Motor neuron (in vitro differentiated cells): ENCODE results near the gene SRSF4. TPM values are rescaled to one million over a fixed set of nuclear protein-coding genes. Genes with fewer than 3 reads are reported as not detected.
A peak's percentile ranks its signal among the peaks of the same experiment; 100 is the strongest.

Source experiments
- ATAC-seq, 8 experiments: fragments of 200-7000 bp; cut with Tn5 transposase; replicated peaks in 6 of 8; 2 replicates each; pipeline ENCODE4 v1.8.0; 2021; ENCODE audit warnings: mild to moderate bottlenecking in 8 of 8, moderate library complexity in 8 of 8
- H3K27ac ChIP-seq, 2 donors: fragments of 250-450 bp; sonication (Bioruptor Pico); 2 replicates each; pipeline ENCODE4 v1.9.0; 2021; ENCODE audit warnings: antibody characterized with exemption in 2 of 2, mild to moderate bottlenecking in 2 of 2, moderate library complexity in 1 of 2
- H3K4me1 ChIP-seq, 2 donors: fragments of 250-450 bp; sonication (Bioruptor Pico); replicated peaks in 1 of 2; 2 replicates each; pipeline ENCODE4 v1.6.1; 2021; ENCODE audit warnings: antibody characterized with exemption in 2 of 2, mild to moderate bottlenecking in 2 of 2, moderate library complexity in 1 of 2
- H3K4me3 ChIP-seq, 5 donors: fragments of 250-450 bp; sonication (Bioruptor Pico); 2 replicates each; pipeline ENCODE4 v1.9.0; 2021; ENCODE audit warnings: antibody characterized with exemption in 5 of 5, mild to moderate bottlenecking in 5 of 5, moderate library complexity in 4 of 5
- WGBS, 10 experiments: fragments of 450-650 bp; shearing (Covaris generic); methylation state at CpG; one replicate each; pipeline ENCODE4 v1.0.0; 2022; 5-methylcytosine and 5-hydroxymethylcytosine counted together
- in situ Hi-C, 9 experiments: fragments of 400-800 bp; cut with MboI; loops; one replicate each; pipeline ENCODE4 v1.15.0; 2021; ENCODE audit warnings: low sequenced_read_pairs in 9 of 9, low pct_unique_long_range_greater_than_20kb in 2 of 9; ENCODE audit not compliant: unreplicated experiment in 9 of 9
- total RNA-seq, 8 experiments: library from RNA; unstranded; fragments of 300-600 nt; gene quantifications; 2 replicates each; pipeline versions ENCODE4 v1.2.3 to v1.2.4, GENCODE V29; 2022

SRSF4 gene
- total RNA-seq, 8 experiments from 2014 or later: 43.5 to 98.4 (median 79.6) TPM

- in situ Hi-C loops: loop anchor here in 2 of 9 experiments (25.0 kb wide), 2 partner anchors 330 to 430 kb away; no protein-coding TSS in a partner anchor
- no peak for ATAC-seq
- WGBS, 10 experiments: 80 to 100% (median 100%) methylated on average over 1 to 2 of the region's 2 CpGs; no CpG with 5 or more reads in 3 of the 10 experiments
- Histone ChIP-seq H3K4me1 (peaks cover 0 to 5% of the 10 kb centered on the region in 2 donors), H3K4me3 (no peak overlapping the region), H3K27ac (no peak overlapping the region)
Observed at GRCh38 chr1:29217633-29218032, 35.9 kb upstream of the SRSF4 start.

DNA sequence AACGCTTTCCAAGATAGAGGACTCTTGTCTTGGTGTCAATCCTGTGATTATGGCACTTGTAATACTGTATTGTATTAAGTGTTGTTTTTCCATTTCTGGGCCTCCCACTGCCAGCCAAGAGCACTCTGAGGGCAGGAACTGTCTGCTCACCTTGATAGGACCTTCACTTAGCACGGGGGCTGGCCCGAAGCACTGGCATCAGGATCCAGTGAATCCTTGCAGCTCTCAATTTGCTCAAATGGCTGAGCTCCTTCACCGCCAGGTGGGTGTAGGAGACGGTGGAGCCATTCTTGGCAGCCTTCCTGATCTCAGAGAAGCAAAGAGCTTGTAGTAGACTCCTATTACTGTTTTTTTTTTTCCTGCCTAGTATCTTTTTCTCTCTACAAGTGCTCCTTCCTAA lies 31.4 kb upstream of the SRSF4 start:
- no peaks in the 10 kb centered on the region for H3K4me1 ChIP-seq
- H3K27ac ChIP-seq: no peak overlapping the region
- in situ Hi-C loops: loop anchor here in 2 of 9 experiments (25.0 kb wide), 2 partner anchors 326 to 426 kb away; no protein-coding TSS in a partner anchor
- WGBS, 10 experiments: 80 to 100% (median 99%) methylated on average over 1 to 5 of the region's 5 CpGs; no CpG with 5 or more reads in 2 of the 10 experiments
- ATAC-seq: peak in 1 of 8 experiments; percentile 6
- no peak overlapping the region for H3K4me3 ChIP-seq

DNA sequence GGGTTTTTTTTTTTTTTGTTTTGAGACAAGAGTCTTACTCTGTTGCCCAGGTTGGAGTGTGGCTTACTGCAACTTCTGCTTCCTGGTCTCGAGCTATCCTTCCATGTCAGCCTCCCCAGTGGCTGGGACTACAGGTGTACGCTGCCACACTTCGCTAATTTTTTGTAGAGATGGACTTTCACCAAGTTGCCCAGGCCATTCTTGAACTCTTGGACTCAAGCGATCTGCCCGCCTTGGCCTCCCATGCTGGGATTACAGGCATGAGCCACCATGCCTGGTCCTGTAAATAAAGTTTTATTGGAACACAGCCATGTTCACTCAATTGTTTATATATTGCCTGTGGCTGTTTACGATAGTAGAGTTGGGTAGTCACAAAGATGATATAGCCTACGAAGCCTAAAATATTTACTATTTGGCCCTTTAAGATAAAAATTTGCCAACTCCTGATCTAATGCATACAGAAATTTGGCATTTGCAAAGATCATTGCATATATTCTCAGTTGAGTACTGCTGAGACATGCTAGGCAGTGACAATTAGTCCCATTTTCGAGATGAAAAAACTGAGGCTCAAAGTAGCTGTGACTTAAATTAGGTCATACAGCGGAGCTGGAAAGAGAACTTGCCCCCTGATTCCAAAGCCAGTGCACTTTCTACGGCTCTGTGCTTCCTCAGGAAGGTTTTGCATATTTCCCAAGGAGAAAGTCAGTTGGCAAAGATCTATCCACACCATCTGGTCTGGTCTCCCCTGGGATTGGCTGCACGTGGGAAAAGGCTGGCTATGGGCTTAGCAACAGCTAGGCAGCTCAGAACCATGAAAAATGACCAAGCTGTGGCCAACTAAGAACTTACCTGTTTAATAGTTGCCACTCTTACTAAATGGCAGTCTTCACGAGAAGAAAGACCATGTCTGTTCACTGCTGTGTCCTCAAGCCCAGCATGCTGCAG lies 29.7 kb upstream of the SRSF4 start:
- H3K4me3 ChIP-seq: no peak overlapping the region
- H3K27ac ChIP-seq: no peak overlapping the region
- 55 to 100% (median 92%) methylated on average over 1 to 12 of the region's 12 CpGs for WGBS, 10 experiments
- peak in 1 of 8 experiments; percentile 52 for ATAC-seq
- H3K4me1 ChIP-seq: no peaks in the 10 kb centered on the region
- in situ Hi-C loops: loop anchor here in 2 of 9 experiments (25.0 kb wide), 2 partner anchors 324 to 424 kb away; no protein-coding TSS in a partner anchor

DNA sequence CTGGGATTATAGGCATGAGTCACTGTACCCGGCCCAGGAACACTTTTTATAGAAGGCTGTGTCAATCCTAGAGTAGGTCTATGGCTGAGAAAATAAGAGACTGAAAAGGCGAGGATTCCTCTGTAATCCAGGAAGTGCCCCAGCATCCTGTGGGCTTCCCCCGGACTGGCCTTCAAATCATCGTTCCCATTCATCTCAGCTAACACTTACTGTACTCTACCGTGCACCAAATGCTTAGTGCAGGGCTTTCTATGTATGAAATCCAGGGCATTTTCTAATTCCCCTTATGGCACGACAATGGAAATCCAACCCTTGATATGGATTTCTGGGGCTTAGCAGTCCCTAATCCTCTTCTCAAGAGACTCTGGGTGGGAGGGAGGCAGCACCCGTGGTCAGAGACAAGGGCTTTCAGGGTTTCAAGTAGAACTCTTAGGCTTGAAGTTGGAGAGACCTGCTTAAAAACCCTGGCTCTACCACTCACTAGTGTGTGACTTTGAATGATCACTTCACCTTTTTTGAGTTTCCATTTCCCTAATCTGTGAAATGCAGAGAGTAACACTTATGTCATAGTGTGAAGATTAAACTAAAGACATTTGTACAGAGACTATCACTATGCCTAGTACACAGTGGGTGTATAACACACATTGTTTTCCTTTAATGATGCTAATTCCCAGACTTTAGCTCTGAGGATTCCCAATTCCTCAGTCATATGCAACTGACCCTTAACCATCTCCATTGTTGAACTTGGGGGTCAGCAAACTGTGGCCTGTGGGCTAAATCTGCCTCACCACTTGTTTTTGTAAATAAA lies 28.8 kb upstream of the SRSF4 start:
- ATAC-seq: no peak
- 69 to 100% (median 90%) methylated on average over 1 to 6 of the region's 7 CpGs; no CpG with 5 or more reads in 1 of the 10 experiments for WGBS, 10 experiments
- no peaks in the 10 kb centered on the region for H3K4me1 ChIP-seq
- H3K27ac ChIP-seq: no peak overlapping the region
- H3K4me3 ChIP-seq: no peak overlapping the region
- in situ Hi-C loops: loop anchor here in 2 of 9 experiments (25.0 kb wide), 2 partner anchors 323 to 423 kb away; no protein-coding TSS in a partner anchor

DNA sequence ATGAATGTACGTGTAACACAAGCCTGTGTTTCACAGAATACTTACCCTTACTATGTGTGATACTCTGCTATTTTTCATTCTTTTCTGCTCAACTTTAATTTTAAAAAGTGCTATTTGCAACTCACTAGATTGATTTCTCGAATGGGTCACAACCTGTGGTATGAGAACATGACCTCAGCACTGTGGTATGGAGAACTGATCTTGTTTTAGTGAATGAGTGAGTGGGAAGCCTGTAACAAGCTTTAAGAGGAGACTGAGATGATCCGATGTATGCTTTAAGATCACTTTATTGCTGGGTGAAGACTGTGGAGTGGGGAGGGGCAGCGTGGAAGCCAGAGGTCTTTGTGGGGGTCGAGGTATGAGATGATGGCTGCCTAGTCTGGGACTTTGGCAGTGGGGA lies 27.5 kb upstream of the SRSF4 start:
- no peak overlapping the region for H3K27ac ChIP-seq
- 53 to 96% (median 91%) methylated on average over 2 to 5 of the region's 5 CpGs; no CpG with 5 or more reads in 1 of the 10 experiments for WGBS, 10 experiments
- H3K4me1 ChIP-seq: no peaks in the 10 kb centered on the region
- in situ Hi-C loops: loop anchor here in 4 of 9 experiments (10.0 to 25.0 kb wide), 3 partner anchors 322 to 422 kb away; no protein-coding TSS in a partner anchor
- H3K4me3 ChIP-seq: no peak overlapping the region
- ATAC-seq: peak in 1 of 8 experiments; percentile 12

GRCh38 chr1:29208442-29208841 lies 26.7 kb upstream of the SRSF4 start:
- no peaks in the 10 kb centered on the region for H3K4me1 ChIP-seq
- no peak for ATAC-seq
- H3K4me3 ChIP-seq: no peak overlapping the region
- no peak overlapping the region for H3K27ac ChIP-seq
- in situ Hi-C loops: loop anchor here in 4 of 9 experiments (10.0 to 25.0 kb wide), 3 partner anchors 321 to 421 kb away; no protein-coding TSS in a partner anchor
- 67 to 100% (median 91%) methylated on average over 1 to 4 of the region's 4 CpGs for WGBS, 10 experiments

GRCh38 chr1:29202584-29203340 lies 21.1 kb upstream of the SRSF4 start:
- Histone ChIP-seq H3K27ac (no peak overlapping the region), H3K4me3 (no peak overlapping the region), H3K4me1 (peaks cover 0 to 4% of the 10 kb centered on the region in 2 donors)
- in situ Hi-C loops: loop anchor here in 4 of 9 experiments (10.0 to 25.0 kb wide), 3 partner anchors 315 to 415 kb away; no protein-coding TSS in a partner anchor
- ATAC-seq: peak; percentile 97 to 100 (median 98)
- 0 to 100% (median 27%) methylated on average over 1 to 12 of the region's 14 CpGs for WGBS, 10 experiments

- ATAC-seq: no peak
- H3K27ac ChIP-seq: no peak overlapping the region
- in situ Hi-C loops: loop anchor here in 4 of 9 experiments (10.0 to 25.0 kb wide), 3 partner anchors 315 to 415 kb away; no protein-coding TSS in a partner anchor
Observed at GRCh38 chr1:29202053-29202452, 20.4 kb upstream of the SRSF4 start.

DNA sequence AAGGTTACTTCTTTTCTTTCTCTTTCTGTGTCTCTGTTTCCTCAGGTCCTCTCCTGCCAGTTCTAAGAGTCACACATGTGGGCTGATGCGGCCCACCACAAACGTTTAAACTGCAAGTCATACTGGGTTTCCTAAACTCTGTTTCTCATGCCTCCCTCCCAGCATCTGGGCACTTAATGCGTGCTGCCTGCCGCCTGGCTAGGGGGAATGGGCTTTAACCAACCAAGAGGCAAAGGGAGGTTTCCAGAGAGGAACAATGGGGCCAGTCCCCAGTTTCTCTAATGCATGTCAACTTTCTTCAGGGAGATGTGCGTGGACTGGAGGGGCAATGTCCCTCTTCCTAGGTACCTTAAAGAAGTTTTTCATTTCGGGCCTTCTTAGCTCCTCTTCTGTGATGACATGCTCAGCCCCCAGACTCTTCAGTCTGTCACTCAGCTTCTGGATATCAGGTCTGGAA lies 19.9 kb upstream of the SRSF4 start:
- no peak for ATAC-seq
- 88 to 100% (median 100%) methylated on average over 1 to 6 of the region's 6 CpGs; no CpG with 5 or more reads in 4 of the 10 experiments for WGBS, 10 experiments
- Histone ChIP-seq H3K4me3 (no peak overlapping the region), H3K4me1 (peaks cover 0 to 4% of the 10 kb centered on the region in 2 donors), H3K27ac (no peak overlapping the region)
- in situ Hi-C loops: loop anchor here in 4 of 9 experiments (10.0 to 25.0 kb wide), 3 partner anchors 314 to 414 kb away; no protein-coding TSS in a partner anchor

More at GRCh38 chr1:29202053-29202452, 20.4 kb upstream of the SRSF4 start:
- Histone ChIP-seq H3K4me3 (no peak overlapping the region), H3K4me1 (peaks cover 0 to 4% of the 10 kb centered on the region in 2 donors)
- 40 to 100% (median 100%) methylated on average over 1 of the region's 1 CpG; no CpG with 5 or more reads in 5 of the 10 experiments for WGBS, 10 experiments

DNA sequence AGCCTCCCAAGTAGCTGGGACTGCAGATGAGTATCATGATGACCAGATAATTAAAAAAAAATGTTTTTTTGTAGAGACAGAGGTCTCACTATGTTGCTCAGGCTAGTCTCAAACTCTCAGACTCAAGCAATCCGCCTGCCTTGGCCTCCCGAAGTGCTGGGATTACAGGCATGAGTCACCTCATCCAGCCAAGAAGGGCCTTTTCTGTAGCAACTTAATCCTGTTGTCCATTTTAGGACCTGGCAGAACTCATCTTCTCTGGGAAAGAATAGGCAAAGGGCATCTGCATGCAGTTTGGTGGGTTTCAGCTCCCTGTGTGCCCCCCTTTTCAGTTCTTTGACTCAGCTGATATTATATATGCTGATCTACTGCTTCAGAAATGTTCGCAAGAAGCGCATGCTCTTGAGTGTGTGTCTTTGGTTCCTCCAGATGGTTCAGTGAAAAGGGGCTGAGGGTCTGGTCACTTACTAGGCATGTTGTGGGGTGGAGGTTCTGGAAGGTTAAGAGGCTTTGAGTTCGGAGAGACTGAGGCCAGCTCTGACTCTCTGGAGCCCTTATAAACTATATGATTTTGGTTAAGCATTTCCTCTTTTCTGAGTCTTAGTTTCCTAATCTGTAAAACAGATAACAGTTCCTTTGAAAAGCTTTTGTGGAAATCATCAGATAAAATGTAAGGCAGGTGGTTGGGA lies 19.4 kb upstream of the SRSF4 start:
- in situ Hi-C loops: loop anchor here in 4 of 9 experiments (10.0 to 25.0 kb wide), 3 partner anchors 314 to 414 kb away; no protein-coding TSS in a partner anchor
- Histone ChIP-seq H3K4me1 (peaks cover 0 to 4% of the 10 kb centered on the region in 2 donors), H3K4me3 (no peak overlapping the region), H3K27ac (no peak overlapping the region)
- 80 to 100% (median 95%) methylated on average over 2 to 5 of the region's 5 CpGs; no CpG with 5 or more reads in 4 of the 10 experiments for WGBS, 10 experiments
- ATAC-seq: no peak

- Histone ChIP-seq H3K4me1 (peaks cover 0 to 4% of the 10 kb centered on the region in 2 donors), H3K4me3 (no peak overlapping the region), H3K27ac (no peak overlapping the region)
- WGBS, 10 experiments: 81 to 100% (median 97%) methylated on average over 3 to 10 of the region's 12 CpGs; no CpG with 5 or more reads in 3 of the 10 experiments
- no peak for ATAC-seq
- in situ Hi-C loops: loop anchor here in 6 of 9 experiments (25.0 kb wide), 1 partner anchor 311 kb away; no protein-coding TSS in a partner anchor
Observed at GRCh38 chr1:29197993-29198392, 16.3 kb upstream of the SRSF4 start.
